GM18526 (cell line): ENCODE measurements around the gene SRPK2.

Experiments
- POLR2A ChIP-seq: IDR thresholded peaks from 3 replicates; pipeline ENCODE4 v1.6.1; 2011; ENCODE audit not compliant: insufficient read length; ENCODE audit errors: extremely low read depth

SRPK2 gene

GRCh38 chr7:105316578-105317344, 72.0 kb downstream of the SRPK2 start:
- no peak for TF ChIP-seq POLR2A

GRCh38 chr7:105315357-105315756, 73.4 kb downstream of the SRPK2 start:
- TF ChIP-seq POLR2A: no peak

DNA sequence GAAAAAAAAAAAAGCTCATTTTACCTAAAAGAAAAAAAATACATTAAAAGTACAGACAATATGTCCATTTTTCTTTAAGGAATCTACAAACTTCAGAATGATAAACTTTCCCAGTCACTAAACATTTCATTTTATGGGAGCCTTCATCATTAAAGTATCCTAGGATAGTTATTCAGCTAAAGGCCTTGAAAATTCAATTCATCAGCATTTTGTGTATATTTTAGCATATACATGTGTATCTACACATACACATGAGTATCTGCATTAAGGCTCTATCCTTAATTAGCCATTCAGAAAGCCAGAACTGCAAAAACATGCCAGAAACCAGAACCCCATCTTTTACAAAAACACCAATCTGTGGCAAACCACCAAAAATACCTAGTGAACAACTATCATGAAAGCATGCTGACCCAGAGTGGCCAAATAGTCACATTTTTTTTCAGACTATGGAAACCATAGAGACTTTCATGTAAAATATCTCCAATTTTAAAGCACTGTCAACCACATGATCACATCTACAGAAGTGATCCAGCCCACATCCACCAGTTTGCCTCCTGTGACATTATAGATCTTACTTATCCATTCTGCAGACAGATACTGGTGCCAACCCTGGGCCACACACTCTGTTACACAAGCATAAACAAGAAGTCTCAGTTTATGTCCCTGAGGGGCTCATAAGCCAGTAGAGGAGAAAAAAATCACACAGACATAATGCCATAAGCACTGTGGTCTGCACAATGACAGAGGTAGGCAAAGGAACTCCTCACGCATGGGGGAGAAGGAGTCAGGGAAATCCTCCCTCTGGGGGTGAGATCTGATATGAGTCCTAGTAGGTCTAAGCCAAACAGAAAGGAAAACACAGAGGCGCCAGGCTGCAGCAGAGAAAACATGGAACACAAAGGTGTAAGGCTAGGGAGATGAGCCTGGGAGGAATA, 79.2 kb downstream of the SRPK2 start:
- no peak for TF ChIP-seq POLR2A

GRCh38 chr7:105307163-105307672, 81.5 kb downstream of the SRPK2 start:
- TF ChIP-seq POLR2A: no peak

- no peak for TF ChIP-seq POLR2A
Observed at GRCh38 chr7:105306298-105306748, 82.4 kb downstream of the SRPK2 start.

DNA sequence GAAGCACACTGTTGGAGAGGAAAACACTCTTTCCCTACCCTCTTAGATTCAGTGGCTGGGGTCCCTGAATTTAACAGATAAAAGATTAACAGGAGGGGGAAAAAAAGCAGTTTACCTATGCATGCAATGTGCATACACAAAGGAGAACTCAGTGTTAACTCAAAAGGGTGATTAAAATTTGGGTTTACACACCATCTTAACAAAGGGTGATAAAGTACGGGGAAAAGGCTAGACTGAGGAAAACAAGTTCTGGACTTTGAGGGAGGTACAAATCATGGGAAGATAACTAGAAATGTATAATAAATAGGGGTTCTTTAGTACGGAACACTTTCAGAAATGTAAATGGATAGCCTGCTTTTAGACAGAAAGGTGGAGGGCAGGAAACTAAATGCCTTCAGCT, 83.1 kb downstream of the SRPK2 start:
- TF ChIP-seq POLR2A: no peak

DNA sequence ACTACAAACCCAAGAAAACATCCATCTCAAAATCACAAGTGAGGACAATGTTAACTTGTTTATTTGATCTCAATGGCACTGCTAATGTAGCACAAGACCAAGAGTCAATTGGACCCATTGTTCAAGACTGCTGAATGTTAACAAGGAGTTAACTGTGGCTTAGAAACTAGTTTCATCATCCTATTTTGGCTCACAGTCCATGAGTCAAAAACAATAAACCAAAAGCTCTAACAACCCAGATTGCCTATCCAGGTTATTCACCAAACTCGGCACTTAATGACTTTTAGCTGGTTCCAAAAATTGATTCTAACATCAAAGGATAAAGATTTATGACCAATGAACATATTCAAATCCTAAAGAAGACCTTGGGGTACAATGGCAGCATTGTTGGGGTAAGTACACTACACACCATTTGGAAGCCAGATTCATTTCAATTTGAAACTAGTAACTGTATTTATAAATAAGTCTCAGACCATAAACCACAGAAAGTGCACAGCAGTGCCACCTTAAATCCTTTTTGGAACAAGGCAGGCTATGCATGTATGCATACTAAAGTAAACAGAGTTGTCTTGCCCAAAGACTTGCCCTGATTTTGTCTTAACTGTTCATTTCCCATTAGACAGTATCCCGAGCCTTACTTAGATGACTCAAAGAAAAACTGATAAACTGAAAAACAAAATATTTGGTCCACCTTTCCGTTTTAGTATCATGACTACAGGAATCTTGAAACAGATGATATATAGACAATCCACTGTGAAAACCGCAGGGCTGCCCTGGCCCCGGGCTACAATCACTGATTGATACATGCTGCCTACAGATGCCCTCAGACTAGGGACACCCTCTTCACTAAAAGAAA, 84.5 kb downstream of the SRPK2 start:
- TF ChIP-seq POLR2A: no peak

DNA sequence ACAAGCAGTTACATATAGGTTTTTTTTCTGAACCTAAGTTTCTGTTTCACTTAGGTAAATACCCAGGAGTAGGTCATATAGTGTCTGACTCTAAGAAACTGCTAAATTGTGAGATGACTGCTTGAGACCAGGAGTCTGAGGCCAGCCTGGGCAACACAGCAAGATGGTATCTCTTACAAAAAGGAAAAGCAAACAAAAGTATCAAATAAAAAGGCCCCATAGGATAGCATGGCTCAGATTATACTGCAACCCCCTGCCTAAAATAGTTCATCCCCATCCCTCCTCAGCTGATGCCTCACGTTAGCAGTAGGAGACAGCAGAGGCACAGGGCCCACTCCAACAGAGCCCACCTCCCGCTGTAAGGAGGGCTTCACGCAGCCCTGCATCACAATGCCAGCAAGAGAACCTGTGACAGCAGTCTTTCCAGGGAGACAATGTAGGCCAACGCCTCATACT, 90.3 kb downstream of the SRPK2 start:
- no peak for TF ChIP-seq POLR2A

GRCh38 chr7:105297985-105298384, 90.7 kb downstream of the SRPK2 start:
- no peak for TF ChIP-seq POLR2A

- TF ChIP-seq POLR2A: no peak
Observed at GRCh38 chr7:105297309-105297708, 91.4 kb downstream of the SRPK2 start.

DNA sequence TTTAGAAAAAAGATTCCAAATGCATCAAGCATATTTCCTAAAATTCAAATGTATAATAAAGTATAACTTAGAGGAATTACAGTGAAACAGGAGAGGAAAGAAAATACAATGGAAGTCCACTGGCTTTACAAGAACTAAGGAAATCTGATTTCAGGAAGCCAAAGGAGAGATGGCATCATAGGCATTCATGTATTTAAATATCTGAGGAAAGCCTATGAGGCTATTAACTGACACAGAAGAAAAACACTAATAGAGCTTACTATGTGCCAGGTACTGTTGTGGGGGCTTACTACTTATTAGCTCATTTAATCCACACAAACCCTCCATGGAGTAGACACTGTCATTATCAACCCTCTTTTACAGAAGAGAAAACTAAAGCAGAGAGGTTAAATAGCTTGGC, 92.2 kb downstream of the SRPK2 start:
- no peak for TF ChIP-seq POLR2A

GRCh38 chr7:105295596-105296352, 92.9 kb downstream of the SRPK2 start:
- TF ChIP-seq POLR2A: no peak

GRCh38 chr7:105289704-105290103, 99.0 kb downstream of the SRPK2 start:
- TF ChIP-seq POLR2A: no peak

GRCh38 chr7:105286441-105286840, 102.3 kb downstream of the SRPK2 start:
- no peak for TF ChIP-seq POLR2A
